HepG2 (cell line): ENCODE measurements around the gene TAS1R3. TPM values are rescaled to one million over a fixed set of nuclear protein-coding genes. Genes with fewer than 3 reads are reported as not detected.
A peak's percentile ranks its signal among the peaks of the same experiment; 100 is the strongest.

ENCODE experiments used
- HMGXB3 ChIP-seq: sonication (generic); formaldehyde crosslinking; IDR thresholded peaks from 2 replicates; pipeline ENCODE4 v1.4.0; 2020; ENCODE audit warnings: missing genetic modification reagents, borderline replicate concordance
- HNRNPLL ChIP-seq: fragments of 200-400 bp; formaldehyde crosslinking; IDR thresholded peaks from 2 replicates; pipeline ENCODE4 v1.6.1; 2017; ENCODE audit warnings: mild to moderate bottlenecking, low read depth, low read length; ENCODE audit not compliant: poor library complexity, severe bottlenecking
- KLF16 ChIP-seq, 2 experiments: sonication (generic) in 1 of 2; formaldehyde crosslinking in 1 of 2; IDR thresholded peaks; 2 replicates each; pipeline versions ENCODE4 v1.6.1 to v1.8.0; 2016 to 2023; ENCODE audit warnings: missing genetic modification reagents in 2 of 2, missing compliant biosample characterization in 1 of 2
- NR1H2 ChIP-seq: sonication (generic); formaldehyde crosslinking; IDR thresholded peaks from 2 replicates; pipeline ENCODE4 v1.8.1; 2022; ENCODE audit warnings: low read depth, missing genetic modification reagents, borderline replicate concordance
- PHF21A ChIP-seq: sonication (generic); formaldehyde crosslinking; IDR thresholded peaks from 2 replicates; pipeline ENCODE4 v1.5.0; 2020; ENCODE audit warnings: mild to moderate bottlenecking, missing genetic modification reagents
- PITX1 ChIP-seq: sonication (generic); formaldehyde crosslinking; IDR thresholded peaks from 2 replicates; pipeline ENCODE4 v1.5.1; 2020; ENCODE audit warnings: mild to moderate bottlenecking, missing genetic modification reagents
- RNF219 ChIP-seq: sonication (generic); formaldehyde crosslinking; IDR thresholded peaks from 2 replicates; pipeline ENCODE4 v1.5.0; 2020; ENCODE audit warnings: mild to moderate bottlenecking, missing genetic modification reagents
- RXRA ChIP-seq: sonication (generic); formaldehyde crosslinking; IDR thresholded peaks from 2 replicates; pipeline ENCODE4 v1.5.1; 2020; ENCODE audit warnings: missing genetic modification reagents
- SAP130 ChIP-seq: IDR thresholded peaks from 2 replicates; pipeline ENCODE4 v1.6.1; 2016; ENCODE audit warnings: low read depth
- SP5 ChIP-seq: IDR thresholded peaks from 2 replicates; pipeline ENCODE4 v1.6.1; 2016; ENCODE audit warnings: low read depth, borderline replicate concordance
- SPEN ChIP-seq: sonication (generic); formaldehyde crosslinking; IDR thresholded peaks from 2 replicates; pipeline ENCODE4 v1.5.1; 2020; ENCODE audit warnings: low read depth, mild to moderate bottlenecking, missing genetic modification reagents
- ZBTB43 ChIP-seq: sonication (generic); formaldehyde crosslinking; conservative IDR thresholded peaks from 2 replicates; pipeline ENCODE4 v1.4.0; 2020; ENCODE audit warnings: missing genetic modification reagents
- ZNF235 ChIP-seq: sonication (generic); formaldehyde crosslinking; IDR thresholded peaks from 2 replicates; pipeline ENCODE4 v1.8.1; 2023; ENCODE audit warnings: mild to moderate bottlenecking, missing genetic modification reagents, borderline replicate concordance
- ZNF317 ChIP-seq: sonication (generic); formaldehyde crosslinking; IDR thresholded peaks from 2 replicates; pipeline ENCODE4 v1.5.0; 2020; ENCODE audit warnings: mild to moderate bottlenecking, missing genetic modification reagents
- ZNF430 ChIP-seq: sonication (generic); formaldehyde crosslinking; IDR thresholded peaks from 2 replicates; pipeline ENCODE4 v1.9.0; 2021; ENCODE audit warnings: mild to moderate bottlenecking, missing genetic modification reagents
- ZNF710 ChIP-seq: sonication (generic); formaldehyde crosslinking; IDR thresholded peaks from 2 replicates; pipeline ENCODE4 v1.5.0; 2020; ENCODE audit warnings: mild to moderate bottlenecking, missing genetic modification reagents, borderline replicate concordance
- ZNF777 ChIP-seq: sonication (generic); formaldehyde crosslinking; IDR thresholded peaks from 2 replicates; pipeline ENCODE4 v1.4.0; 2020; ENCODE audit warnings: missing genetic modification reagents
- ZNF883 ChIP-seq: sonication (generic); formaldehyde crosslinking; IDR thresholded peaks from 2 replicates; pipeline ENCODE4 v1.5.1; 2020; ENCODE audit warnings: mild to moderate bottlenecking, missing genetic modification reagents; ENCODE audit errors: not compliant biosample characterization
- ZSCAN29 ChIP-seq: sonication (generic); formaldehyde crosslinking; conservative IDR thresholded peaks from 2 replicates; pipeline ENCODE4 v1.4.0; 2020; ENCODE audit warnings: mild to moderate bottlenecking, missing genetic modification reagents
- polyA plus RNA-seq, 8 experiments: library from polyadenylated mRNA; depleted of rRNA in 3 of 8; stranded (reverse) in 7 of 8; unstranded in 1 of 8; fragments of >200 nt; fragmentation: Illumina TruSeq in 4 of 8; extraction: Trizol in 4 of 8; gene quantifications; 2 replicates each; pipeline versions ENCODE4 v1.2.1 to v1.2.3, GENCODE V29; 2011 to 2016; ENCODE audit warnings: low read depth in 4 of 8, missing spikeins in 1 of 8, mixed read lengths in 1 of 8; ENCODE audit not compliant: insufficient read depth in 1 of 8
- total RNA-seq, 5 experiments: library from RNA; depleted of rRNA; stranded (reverse); fragments of >200 nt; fragmentation: Illumina TruSeq; extraction: Trizol; gene quantifications; 2 replicates each; pipeline ENCODE4 v1.2.3, GENCODE V29; 2016; ENCODE audit warnings: low read depth in 1 of 5

TAS1R3 gene
- total and polyA plus RNA-seq, 2 of the 13 experiments (the other 11 are each of a cell fraction or from before 2014, with no cell fraction given) = 0.13 to 0.15 TPM

- no peak for TF ChIP-seq RNF219 (CRISPR knock-in tag)
- peak; percentile 73 for TF ChIP-seq PHF21A (CRISPR knock-in tag)
- TF ChIP-seq SAP130 (CRISPR knock-in tag) = peak; percentile 59
- TF ChIP-seq SPEN = peak; percentile 69
- no peak for TF ChIP-seq ZBTB43 (CRISPR knock-in tag)
- TF ChIP-seq ZSCAN29 = 0 out of 2 replicates have a peak, but pooled peaks have one; percentile 64
- no peak for TF ChIP-seq NR1H2 (CRISPR knock-in tag)
- TF ChIP-seq ZNF235 (CRISPR knock-in tag) = peak; percentile 81; the same call in 1 of the 2 replicates
- peak; percentile 57; the same call in 1 of the 2 replicates for TF ChIP-seq ZNF777 (CRISPR knock-in tag)
- peak; percentile 57; the same call in 1 of the 2 replicates for TF ChIP-seq ZNF317 (CRISPR knock-in tag)
- TF ChIP-seq ZNF883 (CRISPR knock-in tag) = peak; percentile 46
- TF ChIP-seq SP5 (CRISPR knock-in tag) = peak; percentile 89
- TF ChIP-seq ZNF430 (CRISPR knock-in tag) = peak; percentile 65; the same call in 1 of the 2 replicates
- peak; percentile 95 for TF ChIP-seq RXRA (CRISPR knock-in tag)
- TF ChIP-seq KLF16 (CRISPR knock-in tag; IDR thresholded peaks at IDR 0.05) = peak in 1 of 2 experiments; percentile 24; a peak in 1 of 4 replicates
- TF ChIP-seq HNRNPLL = peak; percentile 28
- TF ChIP-seq PITX1 = 0 out of 2 replicates have a peak, but pooled peaks have one; percentile 22
- TF ChIP-seq ZNF710 (CRISPR knock-in tag) = peak; percentile 52; the same call in 1 of the 2 replicates
- TF ChIP-seq HMGXB3 (CRISPR knock-in tag) = no peak
Observed at GRCh38 chr1:1359664-1360468, 28.8 kb downstream of the TAS1R3 start (continued).
